ENCODE data around the gene CABP2.

DNA sequence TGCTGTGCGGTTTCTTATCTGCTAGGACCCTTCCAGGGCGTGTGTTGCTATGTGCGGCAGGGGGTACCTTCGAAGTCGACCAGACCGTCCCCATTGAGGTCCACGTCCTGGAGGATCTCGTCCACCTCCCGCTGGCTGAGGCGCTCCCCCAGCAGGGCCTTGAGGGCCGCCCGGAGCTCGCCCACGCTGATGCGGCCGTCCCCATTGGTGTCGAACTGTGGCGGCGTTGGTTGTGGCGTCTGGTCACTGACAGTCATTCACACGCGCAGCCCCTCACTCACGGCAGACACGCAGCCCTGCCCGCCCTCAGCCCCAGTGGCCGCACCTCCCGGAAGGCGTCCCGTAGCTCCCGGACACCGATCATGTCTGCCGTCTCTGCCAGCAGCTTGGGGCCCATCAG lies 3.5 kb downstream of the CABP2 start:
- TF ChIP-seq GATA2 (IDR thresholded peaks at IDR 0.05; ENCODE audit: low read depth, low read length) (no peak), GATA3 (IDR thresholded peaks at IDR 0.05; ENCODE audit: low read depth, low read length) (no peak)

All from SH-SY5Y (cell line).